Activated naive CD4-positive, alpha-beta T cell treated with anti-CD3 and anti-CD28 coated beads, Interleukin-2, amount 50 U/mL, for 24 hours (primary cell): Measurements from ENCODE around the gene IFNA17.
A peak's percentile ranks its signal among the peaks of the same experiment; 100 is the strongest.
"Not testable (repeated sequence)": the region's sequence is repeated elsewhere in the genome, so short reads cannot be mapped to it uniquely, and the experiment has no call there.

Source experiments
- H3K27ac Mint-ChIP-seq: one replicate; pipeline ENCODE4 v1.8.0; 2021; ENCODE audit warnings: mild to moderate bottlenecking, mixed read lengths
- H3K27me3 Mint-ChIP-seq: one replicate; pipeline ENCODE4 v1.8.0; 2021; ENCODE audit warnings: mixed read lengths
- H3K36me3 Mint-ChIP-seq: one replicate; pipeline ENCODE4 v1.8.0; 2021; ENCODE audit warnings: mixed read lengths
- H3K4me1 Mint-ChIP-seq: one replicate; pipeline ENCODE4 v1.8.0; 2021; ENCODE audit warnings: mixed read lengths
- H3K4me3 Mint-ChIP-seq: one replicate; pipeline ENCODE4 v1.8.0; 2021; ENCODE audit warnings: mild to moderate bottlenecking, mixed read lengths
- H3K9me3 Mint-ChIP-seq: one replicate; pipeline ENCODE4 v1.8.0; 2021; ENCODE audit warnings: mixed read lengths

The IFNA17 gene

GRCh38 chr9:21233258-21233657, 5.2 kb upstream of the IFNA17 start:
- Mint-ChIP-seq H3K4me1 (peaks cover 11% of the 10 kb centered on the region), H3K27me3 (no peaks in the 10 kb centered on the region), H3K9me3 (no peaks in the 10 kb centered on the region), H3K27ac (no peak overlapping the region), H3K4me3 (no peak overlapping the region), H3K36me3 (no peaks in the 10 kb centered on the region)

- H3K27me3 Mint-ChIP-seq, result peaks cover 16% of the 10 kb centered on the region
- not testable (repeated sequence) for H3K36me3 Mint-ChIP-seq, H3K4me1 Mint-ChIP-seq, H3K9me3 Mint-ChIP-seq, H3K4me3 Mint-ChIP-seq, H3K27ac Mint-ChIP-seq
Observed at GRCh38 chr9:21217211-21217610, 10.8 kb downstream of the IFNA17 start, which contains the start of gene IFNA16. Gene IFNA16 (minus strand): TSS chr9:21217311. CDS start chr9:21217305, 6 bp downstream.

- H3K4me3 Mint-ChIP-seq, result peak overlapping the region; percentile 19
- H3K9me3 Mint-ChIP-seq, H3K27ac Mint-ChIP-seq, H3K27me3 Mint-ChIP-seq, H3K4me1 Mint-ChIP-seq, H3K36me3 Mint-ChIP-seq: not testable (repeated sequence)
Observed at GRCh38 chr9:21213411-21214326, 14.4 kb downstream of the IFNA17 start.

DNA sequence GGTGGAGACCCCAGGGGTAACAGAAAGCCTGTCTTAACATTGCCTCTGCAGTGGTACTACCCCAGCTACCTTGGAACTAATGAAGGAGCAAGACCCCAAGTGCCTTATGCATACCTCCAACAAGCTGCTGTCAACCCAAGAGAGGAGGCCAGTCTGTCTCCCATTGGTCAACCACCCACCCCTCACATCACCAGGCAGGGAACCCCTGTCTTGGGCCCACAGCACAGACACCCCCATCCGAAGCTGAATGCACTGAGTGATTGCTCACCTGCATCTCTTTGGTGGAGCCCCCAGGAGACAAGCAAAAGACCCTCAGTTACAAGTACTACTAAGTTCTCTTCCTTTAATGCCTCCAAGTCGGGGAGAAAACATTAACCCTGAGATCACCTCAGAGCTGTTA, 15.9 kb downstream of the IFNA17 start:
- H3K36me3 Mint-ChIP-seq, H3K9me3 Mint-ChIP-seq, H3K4me1 Mint-ChIP-seq, H3K27me3 Mint-ChIP-seq, H3K4me3 Mint-ChIP-seq, H3K27ac Mint-ChIP-seq: not testable (repeated sequence)

GRCh38 chr9:21210782-21211181, 17.2 kb downstream of the IFNA17 start:
- not testable (repeated sequence) for H3K27me3 Mint-ChIP-seq, H3K36me3 Mint-ChIP-seq, H3K9me3 Mint-ChIP-seq, H3K4me1 Mint-ChIP-seq, H3K4me3 Mint-ChIP-seq, H3K27ac Mint-ChIP-seq

DNA sequence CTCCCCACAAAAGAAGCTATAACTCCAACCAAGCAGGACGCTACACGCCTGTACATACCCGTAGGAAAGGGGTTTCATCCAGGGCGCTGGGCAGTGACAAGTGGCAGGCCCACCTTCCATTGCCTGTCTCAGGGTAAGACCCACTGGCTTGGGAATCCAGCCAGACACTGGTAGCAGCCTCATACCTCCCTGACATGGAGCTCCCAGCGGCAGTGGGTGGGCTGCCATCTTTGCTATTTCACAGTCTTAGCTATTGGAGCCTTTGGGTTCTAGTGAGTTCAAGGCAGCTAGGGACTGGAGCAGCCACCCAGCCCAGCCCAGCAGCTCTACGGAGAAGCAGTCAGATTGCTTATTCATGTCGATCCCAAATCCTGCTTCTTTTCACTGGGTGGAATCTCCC, 17.7 kb downstream of the IFNA17 start:
- Mint-ChIP-seq H3K4me1 (peaks cover 4% of the 10 kb centered on the region), H3K4me3 (no peak overlapping the region), H3K27ac (no peak overlapping the region), H3K27me3 (peaks cover 4% of the 10 kb centered on the region), H3K36me3 (no peaks in the 10 kb centered on the region), H3K9me3 (no peaks in the 10 kb centered on the region)

- not testable (repeated sequence) for H3K27ac Mint-ChIP-seq, H3K36me3 Mint-ChIP-seq, H3K4me3 Mint-ChIP-seq, H3K4me1 Mint-ChIP-seq, H3K9me3 Mint-ChIP-seq
- H3K27me3 Mint-ChIP-seq, result peaks cover 11% of the 10 kb centered on the region
Observed at GRCh38 chr9:21207043-21207442, 21.0 kb downstream of the IFNA17 start, which contains the start of gene IFNA10. Gene IFNA10 (minus strand): TSS chr9:21207143. CDS start chr9:21207097, 46 bp downstream.

- no peaks in the 10 kb centered on the region for H3K9me3 Mint-ChIP-seq
- H3K4me1 Mint-ChIP-seq, result no peaks in the 10 kb centered on the region
- H3K27me3 Mint-ChIP-seq, result peaks cover 15% of the 10 kb centered on the region
- no peak overlapping the region for H3K27ac Mint-ChIP-seq
- no peaks in the 10 kb centered on the region for H3K36me3 Mint-ChIP-seq
- H3K4me3 Mint-ChIP-seq, result no peak overlapping the region
Observed at GRCh38 chr9:21205204-21205603, 22.8 kb downstream of the IFNA17 start.

GRCh38 chr9:21202105-21202504, 25.9 kb downstream of the IFNA17 start, which contains the start of gene IFNA7:
Gene IFNA7 (minus strand): TSS chr9:21202205. CDS start chr9:21202165, 40 bp downstream.
- not testable (repeated sequence) for H3K36me3 Mint-ChIP-seq, H3K9me3 Mint-ChIP-seq, H3K4me1 Mint-ChIP-seq, H3K4me3 Mint-ChIP-seq, H3K27ac Mint-ChIP-seq
- H3K27me3 Mint-ChIP-seq, result peaks cover 15% of the 10 kb centered on the region

DNA sequence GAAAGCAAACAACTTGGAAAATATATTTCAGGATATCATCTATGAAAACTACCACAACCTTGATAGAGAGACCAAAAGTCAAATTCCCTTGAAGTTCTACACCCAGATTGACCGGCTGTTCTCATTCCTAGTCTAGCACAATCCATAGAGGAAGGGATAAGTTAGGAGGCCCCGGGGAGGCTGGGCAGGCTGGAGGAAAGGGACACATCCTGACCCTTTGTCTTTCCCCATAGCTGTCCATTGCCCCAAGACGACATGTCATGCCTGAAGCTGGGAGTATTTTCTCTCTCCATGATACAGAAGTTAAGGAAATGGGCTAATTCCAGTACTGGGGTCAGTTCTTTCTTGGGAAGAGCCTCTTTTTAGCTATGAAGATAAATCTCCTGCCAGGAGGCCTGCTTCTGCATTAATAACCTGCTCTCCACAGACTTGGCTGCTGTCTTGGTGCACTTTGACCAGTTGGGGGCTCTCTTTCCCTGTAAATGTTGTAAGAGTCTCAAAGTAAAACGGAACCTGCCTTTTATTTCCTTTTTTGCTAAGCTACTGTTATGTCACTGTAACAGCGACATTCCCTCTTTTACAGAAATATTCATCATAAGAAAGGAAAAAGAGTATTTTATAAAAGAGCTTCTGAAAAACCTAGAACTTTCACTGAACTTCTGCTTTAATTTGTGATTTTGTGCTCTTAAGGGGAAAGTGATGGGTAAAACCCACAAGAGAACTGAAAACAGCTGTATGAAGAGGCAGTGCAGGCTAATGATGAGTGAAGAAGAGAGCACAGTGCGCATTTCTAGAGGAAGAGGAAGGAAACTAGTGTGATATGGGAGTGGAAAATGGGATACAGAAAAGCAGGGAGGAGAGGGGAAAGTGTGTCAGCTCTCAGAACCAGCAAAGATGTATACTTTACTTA, 32.9 kb downstream of the IFNA17 start:
- not testable (repeated sequence) for H3K27me3 Mint-ChIP-seq, H3K4me1 Mint-ChIP-seq, H3K9me3 Mint-ChIP-seq, H3K36me3 Mint-ChIP-seq, H3K27ac Mint-ChIP-seq
- H3K4me3 Mint-ChIP-seq, result peak overlapping the region; percentile 57

DNA sequence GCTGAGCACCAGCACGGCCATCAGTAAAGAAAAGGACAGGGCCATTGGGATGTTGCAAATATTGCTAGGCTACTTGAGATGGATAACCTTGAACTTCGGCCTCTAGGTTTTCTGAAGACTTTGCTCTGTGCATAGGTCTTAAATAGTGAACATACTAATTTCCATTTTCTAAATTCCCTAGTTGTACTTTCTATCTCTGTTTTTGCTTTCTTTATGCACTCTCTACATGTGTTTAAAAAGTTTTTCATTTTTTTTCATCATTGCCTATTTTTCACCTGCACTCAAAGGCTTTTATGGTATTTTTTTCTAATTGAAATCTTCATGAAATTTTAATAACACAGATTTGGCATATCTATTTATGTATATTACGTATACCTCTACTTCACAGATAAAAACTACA, 40.5 kb downstream of the IFNA17 start, which contains the start of gene IFNA4:
Gene IFNA4, minus strand, starts transcription at position 101 of the 400 bp plus-strand sequence. Its CDS starts 56 bp downstream, at position 45.
- H3K27ac Mint-ChIP-seq, H3K4me3 Mint-ChIP-seq, H3K27me3 Mint-ChIP-seq, H3K9me3 Mint-ChIP-seq, H3K36me3 Mint-ChIP-seq: not testable (repeated sequence)
- H3K4me1 Mint-ChIP-seq, result peaks cover 12% of the 10 kb centered on the region

GRCh38 chr9:21182810-21183736, 44.9 kb downstream of the IFNA17 start:
- not testable (repeated sequence) for H3K36me3 Mint-ChIP-seq, H3K4me3 Mint-ChIP-seq, H3K27ac Mint-ChIP-seq, H3K27me3 Mint-ChIP-seq, H3K9me3 Mint-ChIP-seq
- peaks cover 12% of the 10 kb centered on the region for H3K4me1 Mint-ChIP-seq
